K562 (cell line): Measurements from ENCODE around the gene RPS6KL1. TPM values are rescaled to one million over a fixed set of nuclear protein-coding genes. Genes with fewer than 3 reads are reported as not detected.

Source experiments
- NCOR1 ChIP-seq: fragments of 450-650 bp; IDR thresholded peaks from 2 replicates; pipeline ENCODE4 v1.6.1; 2016; ENCODE audit warnings: mild to moderate bottlenecking, moderate library complexity
- PPARD ChIP-seq: fragments of 250-450 bp; sonication (Bioruptor Pico); IDR thresholded peaks from 2 replicates; pipeline ENCODE4 v1.8.0; 2022; ENCODE audit warnings: inconsistent platforms, mild to moderate bottlenecking, moderate library complexity
- RBM39 ChIP-seq: fragments of 200-400 bp; formaldehyde crosslinking; optimal IDR thresholded peaks from 2 replicates; pipeline ENCODE3; 2018; ENCODE audit warnings: low read depth, low read length
- SMARCB1 ChIP-seq: IDR thresholded peaks from 2 replicates; pipeline ENCODE4 v1.6.1; 2011; ENCODE audit warnings: improper control_type of control experiment, low read depth; ENCODE audit not compliant: insufficient read length
- USF1 ChIP-seq: sonication (generic); formaldehyde crosslinking; IDR thresholded peaks from 2 replicates; pipeline ENCODE4 v1.9.0; 2022; ENCODE audit warnings: mild to moderate bottlenecking, missing genetic modification reagents
- ZKSCAN3 ChIP-seq: fragments of 250-450 bp; sonication (Bioruptor Pico); IDR thresholded peaks from 2 replicates; pipeline ENCODE4 v1.4.0; 2020
- ZNF609 ChIP-seq: sonication (generic); formaldehyde crosslinking; IDR thresholded peaks from 2 replicates; pipeline ENCODE4 v1.8.1; 2023; ENCODE audit warnings: missing genetic modification reagents, mild to moderate bottlenecking, borderline replicate concordance
- polyA plus RNA-seq, 8 experiments: library from polyadenylated mRNA; depleted of rRNA in 4 of 8; stranded (reverse) in 5 of 8; unstranded in 3 of 8; fragments of >200 nt; fragmentation: Nextera tagmentation in 2 of 8; fragmentation: Illumina TruSeq in 1 of 8; extraction: Ambion mirVana in 2 of 8; extraction: Trizol in 1 of 8; gene quantifications; 2 replicates each; pipeline versions ENCODE4 v1.2.1 to v1.2.3, GENCODE V29; 2011 to 2014; ENCODE audit warnings: inconsistent platforms in 1 of 8, missing spikeins in 1 of 8
- total RNA-seq, 7 experiments: library from RNA; depleted of rRNA in 6 of 7; stranded (reverse); fragments of >200 nt in 6 of 7; fragmentation: Illumina TruSeq in 2 of 7; extraction: Trizol in 2 of 7; gene quantifications; 2 replicates each; pipeline versions ENCODE4 v1.2.1 to v1.2.3, GENCODE V29; 2011 to 2021; ENCODE audit warnings: low replicate concordance in 1 of 7

Gene RPS6KL1
- total and polyA plus RNA-seq, 9 of the 15 experiments (the other 6 are each of a cell fraction or from before 2014, with no cell fraction given), result 0.91 to 15.5 (median 8.1) TPM

- TF ChIP-seq ZNF609 (CRISPR knock-in tag) (no peak), RBM39 (no peak), PPARD (CRISPR knock-in tag) (no peak), USF1 (CRISPR knock-in tag) (no peak), NCOR1 (no peak), SMARCB1 (no peak), ZKSCAN3 (CRISPR knock-in tag) (no peak)
Measured at GRCh38 chr14:74867673-74868072, 55.4 kb downstream of the RPS6KL1 start (continued).
